WTC11 (cell line): Measurements from ENCODE around the gene CNOT3.

Source experiments
- FOXK1 ChIP-seq: sonication (generic); formaldehyde crosslinking; IDR thresholded peaks from 2 replicates; pipeline ENCODE4 v1.8.0; 2022; ENCODE audit warnings: mild to moderate bottlenecking, moderate library complexity, missing genetic modification reagents
- NR3C1 ChIP-seq: sonication (generic); formaldehyde crosslinking; conservative IDR thresholded peaks from 2 replicates; pipeline ENCODE4 v1.8.1; 2023; ENCODE audit warnings: low read depth, mild to moderate bottlenecking, missing genetic modification reagents
- TF ChIP-seq, protein P1 (sequence below): fragments of 200-600 bp; IDR thresholded peaks from 2 replicates; pipeline ENCODE4 v1.8.0; 2022; ENCODE audit warnings: antibody characterized with exemption

DNA sequence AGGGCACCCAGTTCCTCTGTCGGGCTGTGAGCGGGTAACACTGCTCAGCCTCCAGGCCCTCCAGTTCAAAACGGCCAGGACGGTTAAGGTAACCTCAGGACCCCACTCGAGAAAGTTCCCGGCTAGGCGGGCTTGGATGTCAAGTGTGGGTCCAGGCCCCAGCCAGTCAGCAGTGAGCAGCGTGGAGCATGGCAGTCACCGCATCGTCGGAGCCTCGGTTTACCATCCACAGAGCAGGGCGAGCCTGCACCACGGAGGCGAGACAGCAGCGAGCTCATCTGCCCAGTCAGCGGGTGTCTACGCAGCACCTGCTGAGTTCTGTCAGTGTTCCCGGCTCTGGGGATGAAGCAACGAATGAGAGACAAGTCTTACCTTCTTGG lies 8.0 kb upstream of the CNOT3 start:
- TF ChIP-seq FOXK1 (no peak), NR3C1 (no peak)
- TF ChIP-seq, protein P1, sequence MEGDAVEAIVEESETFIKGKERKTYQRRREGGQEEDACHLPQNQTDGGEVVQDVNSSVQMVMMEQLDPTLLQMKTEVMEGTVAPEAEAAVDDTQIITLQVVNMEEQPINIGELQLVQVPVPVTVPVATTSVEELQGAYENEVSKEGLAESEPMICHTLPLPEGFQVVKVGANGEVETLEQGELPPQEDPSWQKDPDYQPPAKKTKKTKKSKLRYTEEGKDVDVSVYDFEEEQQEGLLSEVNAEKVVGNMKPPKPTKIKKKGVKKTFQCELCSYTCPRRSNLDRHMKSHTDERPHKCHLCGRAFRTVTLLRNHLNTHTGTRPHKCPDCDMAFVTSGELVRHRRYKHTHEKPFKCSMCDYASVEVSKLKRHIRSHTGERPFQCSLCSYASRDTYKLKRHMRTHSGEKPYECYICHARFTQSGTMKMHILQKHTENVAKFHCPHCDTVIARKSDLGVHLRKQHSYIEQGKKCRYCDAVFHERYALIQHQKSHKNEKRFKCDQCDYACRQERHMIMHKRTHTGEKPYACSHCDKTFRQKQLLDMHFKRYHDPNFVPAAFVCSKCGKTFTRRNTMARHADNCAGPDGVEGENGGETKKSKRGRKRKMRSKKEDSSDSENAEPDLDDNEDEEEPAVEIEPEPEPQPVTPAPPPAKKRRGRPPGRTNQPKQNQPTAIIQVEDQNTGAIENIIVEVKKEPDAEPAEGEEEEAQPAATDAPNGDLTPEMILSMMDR: no peak
